H9 (cell line): ENCODE measurements around the gene DCTN1. TPM values are rescaled to one million over a fixed set of nuclear protein-coding genes. Genes with fewer than 3 reads are reported as not detected.

Source experiments
- DNase-seq: peaks from one replicate; pipeline ENCODE4 v3.0.0-alpha.2; 2017
- H2AFZ ChIP-seq: one replicate; pipeline ENCODE4 v1.6.1; 2013; ENCODE audit warnings: mild to moderate bottlenecking, low read length, control low read depth, moderate library complexity
- H2AK5ac ChIP-seq: 2 replicates; pipeline ENCODE4 v1.6.1; 2013; ENCODE audit warnings: low read length, control low read depth, mixed read lengths; ENCODE audit not compliant: insufficient read length
- H2BK120ac ChIP-seq: one replicate; pipeline ENCODE4 v1.6.1; 2013; ENCODE audit warnings: low read depth, mild to moderate bottlenecking, low read length, control low read depth, inconsistent platforms; ENCODE audit not compliant: poor library complexity, severe bottlenecking
- H2BK12ac ChIP-seq: 2 replicates; pipeline ENCODE4 v1.6.1; 2013; ENCODE audit warnings: low read length, control low read depth, mixed read lengths, low read depth; ENCODE audit not compliant: insufficient read length
- H2BK15ac ChIP-seq: 2 replicates; pipeline ENCODE4 v1.6.1; 2013; ENCODE audit warnings: low read depth, low read length, control low read depth
- H2BK20ac ChIP-seq: one replicate; pipeline ENCODE4 v1.6.1; 2013; ENCODE audit warnings: low read depth, mild to moderate bottlenecking, low read length, control low read depth, inconsistent platforms; ENCODE audit not compliant: poor library complexity, severe bottlenecking
- H2BK5ac ChIP-seq: 2 replicates; pipeline ENCODE4 v1.6.1; 2013; ENCODE audit warnings: low read length, control low read depth, mixed read lengths; ENCODE audit not compliant: insufficient read length
- H3K14ac ChIP-seq: 2 replicates; pipeline ENCODE4 v1.6.1; 2013; ENCODE audit warnings: low read length, control low read depth; ENCODE audit not compliant: insufficient read depth
- H3K18ac ChIP-seq: 2 replicates; pipeline ENCODE4 v1.6.1; 2013; ENCODE audit warnings: low read depth, mild to moderate bottlenecking, mixed read lengths, low read length, control low read depth; ENCODE audit not compliant: insufficient read length
- H3K23ac ChIP-seq: 2 replicates; pipeline ENCODE4 v1.6.1; 2013; ENCODE audit warnings: low read length, control low read depth, mixed read lengths, low read depth; ENCODE audit not compliant: insufficient read length
- H3K23me2 ChIP-seq: 2 replicates; pipeline ENCODE4 v1.6.1; 2013; ENCODE audit warnings: low read depth, mild to moderate bottlenecking, mixed read lengths, low read length, control low read depth; ENCODE audit not compliant: insufficient read length, poor library complexity, severe bottlenecking
- H3K27ac ChIP-seq: 2 replicates; pipeline ENCODE4 v1.5.1; 2013; ENCODE audit warnings: low read length, control low read depth, mixed read lengths, low read depth; ENCODE audit not compliant: insufficient read length
- H3K27me3 ChIP-seq: 2 replicates; pipeline ENCODE4 v1.6.1; 2013; ENCODE audit warnings: low read length, control low read depth, inconsistent platforms; ENCODE audit not compliant: insufficient read depth
- H3K4ac ChIP-seq: 2 replicates; pipeline ENCODE4 v1.6.1; 2013; ENCODE audit warnings: low read depth, mild to moderate bottlenecking, control low read depth, inconsistent platforms, low read length, moderate library complexity
- H3K4me1 ChIP-seq: 2 replicates; pipeline ENCODE4 v1.6.1; 2013; ENCODE audit warnings: low read length, control low read depth, inconsistent platforms; ENCODE audit not compliant: insufficient read depth
- H3K4me2 ChIP-seq: 2 replicates; pipeline ENCODE4 v1.6.1; 2013; ENCODE audit warnings: low read length, control low read depth, mixed read lengths; ENCODE audit not compliant: insufficient read length, insufficient read depth
- H3K56ac ChIP-seq: 2 replicates; pipeline ENCODE4 v1.6.1; 2013; ENCODE audit warnings: low read depth, mild to moderate bottlenecking, mixed read lengths, low read length, control low read depth; ENCODE audit not compliant: insufficient read length
- H3K79me1 ChIP-seq: 2 replicates; pipeline ENCODE4 v1.6.1; 2013; ENCODE audit warnings: low read depth, mild to moderate bottlenecking, moderate library complexity, low read length, control low read depth, inconsistent platforms; ENCODE audit not compliant: insufficient read depth, poor library complexity, severe bottlenecking
- H3K79me2 ChIP-seq: 2 replicates; pipeline ENCODE4 v1.6.1; 2013; ENCODE audit warnings: low read length, control low read depth, inconsistent platforms; ENCODE audit not compliant: insufficient read depth
- H3K9ac ChIP-seq: 2 replicates; pipeline ENCODE4 v1.6.1; 2013; ENCODE audit warnings: low read length, control low read depth, mixed read lengths; ENCODE audit not compliant: insufficient read length; ENCODE audit errors: extremely low read depth
- H3K9me3 ChIP-seq: one replicate; pipeline ENCODE4 v1.6.1; 2013; ENCODE audit warnings: low read depth, low read length, inconsistent platforms; ENCODE audit not compliant: control insufficient read depth
- H3T11ph ChIP-seq: one replicate; pipeline ENCODE4 v1.6.1; 2013; ENCODE audit warnings: mild to moderate bottlenecking, low read length, control low read depth, inconsistent platforms
- H4K20me1 ChIP-seq: one replicate; pipeline ENCODE4 v1.6.1; 2013; ENCODE audit not compliant: control insufficient read depth, insufficient read length, insufficient read depth
- H4K5ac ChIP-seq: 2 replicates; pipeline ENCODE4 v1.6.1; 2013; ENCODE audit warnings: low read depth, mild to moderate bottlenecking, mixed read lengths, low read length, control low read depth; ENCODE audit not compliant: insufficient read length
- H4K8ac ChIP-seq: replicated peaks from 2 replicates; pipeline ENCODE4 v1.6.1; 2013; ENCODE audit warnings: low read length, control low read depth, mixed read lengths, low read depth; ENCODE audit not compliant: insufficient read length
- H4K91ac ChIP-seq: 2 replicates; pipeline ENCODE4 v1.6.1; 2013; ENCODE audit warnings: low read depth, mild to moderate bottlenecking, moderate library complexity, mixed read lengths, low read length, control low read depth; ENCODE audit not compliant: insufficient read length
- H3K27ac Mint-ChIP-seq, 3 experiments: 2 replicates in 2 of 3; 3 replicates in 1 of 3; pipeline ENCODE4 v1.8.0; 2020 to 2021; ENCODE audit warnings: mixed read lengths in 3 of 3, mild to moderate bottlenecking in 1 of 3, moderate library complexity in 1 of 3
- H3K27me3 Mint-ChIP-seq: 2 replicates; pipeline ENCODE4 v1.8.0; 2021; ENCODE audit warnings: low read depth, mild to moderate bottlenecking, moderate library complexity, mixed read lengths
- H3K36me3 Mint-ChIP-seq, 3 experiments: 2 replicates in 2 of 3; 3 replicates in 1 of 3; pipeline ENCODE4 v1.8.0; 2020 to 2021; ENCODE audit warnings: low read depth in 3 of 3, mixed read lengths in 3 of 3; ENCODE audit not compliant: insufficient read depth in 1 of 3
- H3K4me1 Mint-ChIP-seq, 2 experiments: 2 replicates each; pipeline ENCODE4 v1.8.0; 2020; ENCODE audit warnings: mixed read lengths in 2 of 2
- H3K4me3 Mint-ChIP-seq, 2 experiments: 2 replicates in 1 of 2; 3 replicates in 1 of 2; pipeline ENCODE4 v1.8.0; 2020 to 2021; ENCODE audit warnings: mild to moderate bottlenecking in 2 of 2, mixed read lengths in 2 of 2, moderate library complexity in 1 of 2
- H3K9me3 Mint-ChIP-seq, 2 experiments: 2 replicates in 1 of 2; 3 replicates in 1 of 2; pipeline ENCODE4 v1.8.0; 2020; ENCODE audit warnings: mild to moderate bottlenecking in 2 of 2, mixed read lengths in 2 of 2, moderate library complexity in 1 of 2
- WGBS: extraction: QIAGEN DNeasy Blood & Tissue Kit; methylation state at CpG from one replicate; pipeline ENCODE4 v1.1.7; 2013; ENCODE audit warnings: missing lambda C conversion rate, low lambda C conversion rate, mixed read lengths; ENCODE audit not compliant: insufficient read length; ENCODE audit errors: extremely low coverage; 5-methylcytosine and 5-hydroxymethylcytosine counted together
- total RNA-seq: library from RNA; stranded (reverse); gene quantifications from 2 replicates; pipeline ENCODE4 v1.2.1, GENCODE V29; 2021
- TF ChIP-seq, protein P1 (sequence below): fragments of 200-600 bp; sonication (generic); conservative IDR thresholded peaks from 3 replicates; pipeline ENCODE4 v1.8.0; 2021; ENCODE audit warnings: antibody characterized with exemption, mild to moderate bottlenecking

The DCTN1 gene
- total RNA-seq, 1 experiment from 2014 or later = 141 TPM

DNA sequence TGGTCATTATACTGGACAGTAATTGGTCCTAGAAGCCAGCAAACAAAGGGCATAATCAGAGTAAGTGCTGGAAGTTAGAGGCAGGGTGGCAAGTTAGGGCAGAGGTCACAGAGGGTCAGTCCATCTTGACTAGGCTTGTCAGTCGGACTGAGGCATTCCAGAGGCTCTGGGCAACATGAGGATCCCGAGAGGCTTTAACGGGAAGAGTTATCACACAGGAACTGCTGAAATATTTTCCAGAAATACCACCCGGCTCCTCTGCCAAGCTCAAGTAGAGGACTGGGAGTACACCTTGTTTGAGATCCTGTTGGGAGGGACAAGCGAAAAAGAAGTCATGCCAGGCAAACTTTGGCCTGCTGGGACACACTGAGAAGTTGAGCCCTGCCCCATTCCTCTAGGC, 27.6 kb upstream of the DCTN1 start:
- Histone ChIP-seq H3K56ac (no peak overlapping the region), H2BK15ac (no peak overlapping the region), H3K9ac (no peak overlapping the region), H3K79me1 (no peaks in the 10 kb centered on the region), H3K14ac (no peak overlapping the region), H3K4me2 (no peak overlapping the region), H4K5ac (no peak overlapping the region), H2AK5ac (no peak overlapping the region), H3K23me2 (no peaks in the 10 kb centered on the region), H3K27ac (no peak overlapping the region), H3K4me1 (no peaks in the 10 kb centered on the region), H4K8ac (no peak overlapping the region), H3K27me3 (no peaks in the 10 kb centered on the region), H2AFZ (no peak overlapping the region), H2BK12ac (no peak overlapping the region), H4K91ac (no peak overlapping the region), H4K20me1 (no peaks in the 10 kb centered on the region), H3K23ac (no peak overlapping the region), H2BK5ac (no peak overlapping the region), H3K9me3 (no peaks in the 10 kb centered on the region), H2BK120ac (no peak overlapping the region), H2BK20ac (no peak overlapping the region), H3K18ac (no peak overlapping the region), H3K79me2 (no peaks in the 10 kb centered on the region), H3K4ac (no peak overlapping the region), H3T11ph (no peak overlapping the region)
- no CpG with 5 or more reads among the region's 5 CpGs for WGBS
- H3K9me3 Mint-ChIP-seq = no peaks in the 10 kb centered on the region
- no peak overlapping the region for H3K27ac Mint-ChIP-seq
- no peak overlapping the region for H3K4me3 Mint-ChIP-seq
- H3K27me3 Mint-ChIP-seq = peaks cover 17% of the 10 kb centered on the region
- H3K4me1 Mint-ChIP-seq = no peaks in the 10 kb centered on the region
- no peaks in the 10 kb centered on the region for H3K36me3 Mint-ChIP-seq
- TF ChIP-seq, protein P1, sequence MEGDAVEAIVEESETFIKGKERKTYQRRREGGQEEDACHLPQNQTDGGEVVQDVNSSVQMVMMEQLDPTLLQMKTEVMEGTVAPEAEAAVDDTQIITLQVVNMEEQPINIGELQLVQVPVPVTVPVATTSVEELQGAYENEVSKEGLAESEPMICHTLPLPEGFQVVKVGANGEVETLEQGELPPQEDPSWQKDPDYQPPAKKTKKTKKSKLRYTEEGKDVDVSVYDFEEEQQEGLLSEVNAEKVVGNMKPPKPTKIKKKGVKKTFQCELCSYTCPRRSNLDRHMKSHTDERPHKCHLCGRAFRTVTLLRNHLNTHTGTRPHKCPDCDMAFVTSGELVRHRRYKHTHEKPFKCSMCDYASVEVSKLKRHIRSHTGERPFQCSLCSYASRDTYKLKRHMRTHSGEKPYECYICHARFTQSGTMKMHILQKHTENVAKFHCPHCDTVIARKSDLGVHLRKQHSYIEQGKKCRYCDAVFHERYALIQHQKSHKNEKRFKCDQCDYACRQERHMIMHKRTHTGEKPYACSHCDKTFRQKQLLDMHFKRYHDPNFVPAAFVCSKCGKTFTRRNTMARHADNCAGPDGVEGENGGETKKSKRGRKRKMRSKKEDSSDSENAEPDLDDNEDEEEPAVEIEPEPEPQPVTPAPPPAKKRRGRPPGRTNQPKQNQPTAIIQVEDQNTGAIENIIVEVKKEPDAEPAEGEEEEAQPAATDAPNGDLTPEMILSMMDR = no peak
- DNase-seq = no peak
